Fibroblast of upper back skin (primary cell): Measurements from ENCODE around the gene RTEL1.
A peak's percentile ranks its signal among the peaks of the same experiment; 100 is the strongest.
"Not testable (repeated sequence)": the region's sequence is repeated elsewhere in the genome, so short reads cannot be mapped to it uniquely, and the experiment has no call there.

Source experiments
- DNase-seq: peaks from one replicate; pipeline ENCODE4 v3.0.0-alpha.2; 2013

RTEL1 gene

DNA sequence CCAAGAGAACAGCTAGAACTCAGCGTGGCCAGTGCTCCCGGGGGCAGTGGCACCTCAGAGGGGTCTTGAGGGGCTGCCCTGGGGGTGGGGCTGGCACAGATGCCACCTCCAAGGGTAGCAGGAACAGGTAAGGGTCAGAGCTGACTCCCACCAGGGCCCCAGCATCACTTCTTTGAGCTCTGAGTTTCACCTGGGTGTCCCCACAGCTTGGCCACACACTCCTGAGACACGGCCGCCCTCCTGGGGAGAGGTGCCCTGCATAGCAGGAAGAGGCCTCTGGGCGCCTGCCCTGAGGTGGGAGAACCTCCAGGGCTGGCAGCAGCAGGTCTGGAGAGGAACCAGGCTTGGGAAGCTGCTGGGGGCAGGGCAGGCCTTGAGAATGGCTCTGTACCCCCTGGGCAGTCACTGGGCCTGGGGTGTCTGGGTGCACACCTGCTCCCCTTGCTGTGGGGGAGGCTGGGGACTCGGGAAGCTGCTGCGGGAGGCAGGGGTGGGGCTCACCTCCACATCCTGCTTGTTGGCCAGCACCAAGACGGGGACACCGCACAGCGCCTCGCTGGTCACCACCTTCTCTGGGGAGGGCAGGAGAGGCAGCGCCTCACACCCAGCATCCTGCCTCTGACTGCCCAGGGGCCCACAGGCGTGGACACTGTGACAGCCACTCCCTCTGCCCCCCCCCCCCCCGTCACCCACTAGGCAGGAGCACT is 43.4 kb downstream of the RTEL1 start:
- no peak for DNase-seq

DNA sequence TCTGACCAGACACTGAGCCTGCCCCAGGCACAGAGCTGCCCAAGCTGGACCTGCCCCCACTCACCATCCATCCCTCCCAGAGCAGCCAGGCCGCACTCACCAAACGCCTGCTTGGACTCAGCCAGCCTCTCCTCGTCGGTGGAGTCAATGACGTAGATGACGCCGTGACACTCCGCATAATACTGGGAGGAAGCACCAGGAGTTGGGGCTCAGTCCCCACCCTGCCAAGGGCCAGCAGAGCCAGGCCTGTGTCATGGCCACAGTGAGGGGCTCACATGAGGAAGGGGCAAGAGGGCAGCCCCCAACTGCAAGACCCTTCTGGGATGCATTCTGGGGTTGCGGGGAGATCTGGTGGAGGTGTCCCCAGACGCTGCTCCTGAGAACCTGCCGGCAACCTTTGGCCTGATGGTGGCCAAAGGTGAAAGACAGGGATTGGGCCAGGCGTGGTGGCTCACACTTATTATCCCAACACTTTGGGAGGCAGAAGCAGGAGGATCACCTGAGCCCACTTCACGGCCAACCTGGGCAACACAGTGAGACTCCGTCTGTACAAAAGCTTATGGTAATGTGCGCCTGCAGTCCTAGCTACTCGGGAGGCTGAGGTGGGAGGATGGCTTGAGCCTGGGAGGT is 44.0 kb downstream of the RTEL1 start:
- DNase-seq = no peak

DNA sequence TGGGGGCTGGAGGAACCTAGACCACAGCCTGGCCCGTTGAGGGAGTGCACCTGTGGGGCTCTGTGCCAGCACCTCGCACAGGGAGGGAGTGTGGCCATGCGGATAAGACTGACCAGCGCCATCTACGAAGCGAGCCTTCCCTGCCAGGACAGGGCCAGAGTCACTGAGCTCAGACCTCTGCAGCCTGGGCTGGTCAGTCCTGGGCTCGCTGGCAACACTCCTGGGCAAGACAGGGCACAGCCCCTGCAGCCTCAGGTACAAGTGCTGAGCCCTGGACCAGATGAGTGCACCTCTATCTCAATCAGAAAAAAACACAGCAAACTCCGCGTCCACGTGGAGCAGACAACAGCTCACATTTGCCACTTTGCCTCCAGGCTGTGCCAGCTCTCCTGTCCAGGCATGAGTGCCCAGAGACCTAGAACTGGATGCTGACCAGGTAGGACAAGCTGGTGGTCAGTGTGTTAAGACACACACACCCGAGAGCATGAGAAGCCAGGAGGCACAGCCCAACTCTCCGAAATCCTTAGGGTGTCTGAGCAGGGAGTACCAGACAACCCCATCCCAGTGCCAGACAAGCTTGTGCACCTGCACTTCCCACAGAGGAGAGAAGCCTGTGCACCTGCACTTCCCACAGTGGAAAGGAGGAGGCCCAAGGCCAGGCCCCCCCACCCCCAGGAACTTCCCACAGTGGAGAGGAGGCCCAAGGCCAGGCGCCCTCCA is 44.8 kb downstream of the RTEL1 start:
- DNase-seq = no peak

DNA sequence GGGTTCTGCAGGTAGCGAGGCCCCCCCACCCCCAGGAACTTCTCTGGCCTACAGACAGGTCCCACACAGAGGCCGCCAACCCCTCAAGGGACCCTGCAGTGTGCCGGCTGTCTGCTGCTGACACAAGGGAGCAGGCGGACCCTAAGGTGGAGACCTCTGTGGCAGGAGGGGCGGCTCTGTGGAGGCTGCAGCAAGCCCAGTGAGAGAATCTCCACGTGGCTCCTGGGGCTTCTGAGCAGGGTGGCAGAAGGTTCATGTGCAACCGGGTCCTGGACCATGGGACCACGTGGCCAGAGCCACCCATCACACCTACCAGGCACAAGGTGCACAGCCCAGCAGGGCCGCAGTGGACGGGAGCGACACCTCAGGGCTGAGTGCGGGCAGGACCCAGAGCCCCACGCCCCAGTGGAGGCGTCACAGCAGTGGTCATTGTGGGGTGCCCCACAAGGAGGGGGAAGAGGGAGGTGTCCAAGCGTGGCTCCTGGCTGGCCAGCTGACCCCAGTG is 45.4 kb downstream of the RTEL1 start:
- no peak for DNase-seq

DNA sequence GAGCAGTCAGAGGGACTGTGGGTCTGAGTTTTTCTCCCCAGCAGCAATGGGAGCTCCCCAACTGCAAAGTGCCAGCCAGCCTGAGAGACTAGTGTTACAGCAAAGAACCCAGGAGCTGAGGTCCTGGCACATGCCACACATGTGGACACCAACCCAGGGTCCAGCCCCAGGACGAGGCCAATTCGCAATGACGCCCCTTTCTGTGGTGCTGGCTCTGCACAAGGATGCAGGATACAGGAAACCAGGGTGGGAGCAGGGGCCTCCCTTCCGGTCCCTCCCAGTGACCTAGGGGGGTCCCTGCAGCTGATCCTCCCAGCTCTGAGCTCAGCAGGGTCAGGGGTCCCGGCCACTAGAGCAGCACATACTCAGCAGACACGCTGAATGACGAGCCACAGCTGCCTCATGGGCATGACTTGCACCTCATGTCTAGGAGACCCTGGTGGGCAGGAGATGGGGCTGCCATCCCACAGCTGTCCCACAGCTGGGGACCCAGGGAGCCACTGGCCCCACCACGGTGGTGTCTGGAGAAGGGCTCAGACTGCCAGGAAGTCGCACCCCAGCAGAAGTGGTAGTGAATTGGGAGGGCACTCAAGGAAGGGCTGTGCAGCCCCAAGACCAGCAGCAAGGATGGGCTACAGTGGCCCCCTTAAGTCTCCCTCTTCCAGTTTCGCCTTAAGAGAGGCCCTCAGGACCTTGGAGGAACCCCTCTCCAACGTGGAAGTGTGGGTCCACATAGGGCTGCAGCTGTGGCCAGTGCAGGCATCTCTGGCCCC is 46.0 kb downstream of the RTEL1 start:
- DNase-seq = no peak

DNA sequence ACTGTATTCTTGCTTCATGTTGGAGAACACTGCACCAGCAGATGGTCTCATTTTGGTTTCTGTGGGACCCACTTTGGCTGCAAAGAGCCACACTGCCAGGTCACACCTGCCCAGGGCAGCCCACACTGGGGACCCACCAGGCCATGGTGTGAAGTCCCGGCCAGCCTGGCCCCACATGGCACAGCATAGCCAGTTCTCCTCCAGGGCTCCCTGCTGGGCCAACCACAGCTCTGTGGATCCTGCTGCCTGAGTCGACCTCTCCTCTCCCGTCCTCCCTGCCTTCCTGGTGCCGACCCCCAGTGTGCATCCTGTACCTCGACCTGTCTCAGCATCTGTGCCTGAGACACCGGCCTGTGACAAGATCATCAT is 46.6 kb downstream of the RTEL1 start:
- DNase-seq = no peak

DNA sequence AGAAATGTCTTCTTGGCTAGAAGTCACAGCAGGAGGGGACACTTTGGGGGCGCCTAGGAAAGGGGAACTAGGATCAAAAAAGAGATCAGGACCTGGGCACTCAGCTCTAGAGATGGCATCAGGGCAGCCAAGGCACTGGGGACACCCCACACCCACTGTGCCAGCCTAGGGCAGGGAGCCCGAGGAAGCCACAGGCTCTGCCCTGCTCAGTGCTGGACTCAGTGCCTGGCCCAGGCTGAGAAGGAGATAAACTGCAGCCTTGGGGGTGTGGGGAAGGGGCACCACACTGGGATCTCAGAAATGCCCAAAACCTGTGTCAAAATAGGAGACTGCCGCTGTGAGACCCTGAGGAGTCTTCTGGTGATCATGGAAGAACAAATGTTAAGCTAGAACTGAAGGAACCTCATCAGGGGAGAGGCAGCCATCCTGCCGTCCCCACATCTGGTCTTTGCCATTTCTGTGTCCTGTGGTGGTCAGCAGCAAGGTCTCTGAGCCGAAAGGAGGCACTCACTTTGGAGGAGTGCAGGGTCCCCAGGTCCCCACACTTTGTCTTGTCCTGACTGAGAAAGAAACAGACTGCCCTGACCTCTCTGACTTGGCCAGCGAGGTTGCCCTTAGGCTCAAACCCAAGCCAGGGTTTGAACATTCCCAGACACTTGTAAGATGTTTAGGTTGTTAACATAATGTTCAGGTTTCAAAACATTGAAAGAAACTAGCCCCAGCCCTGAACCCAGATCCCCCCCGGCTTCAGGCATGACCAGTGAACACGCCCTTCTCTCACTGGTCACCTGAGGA is 47.3 kb downstream of the RTEL1 start:
- DNase-seq = no peak

DNA sequence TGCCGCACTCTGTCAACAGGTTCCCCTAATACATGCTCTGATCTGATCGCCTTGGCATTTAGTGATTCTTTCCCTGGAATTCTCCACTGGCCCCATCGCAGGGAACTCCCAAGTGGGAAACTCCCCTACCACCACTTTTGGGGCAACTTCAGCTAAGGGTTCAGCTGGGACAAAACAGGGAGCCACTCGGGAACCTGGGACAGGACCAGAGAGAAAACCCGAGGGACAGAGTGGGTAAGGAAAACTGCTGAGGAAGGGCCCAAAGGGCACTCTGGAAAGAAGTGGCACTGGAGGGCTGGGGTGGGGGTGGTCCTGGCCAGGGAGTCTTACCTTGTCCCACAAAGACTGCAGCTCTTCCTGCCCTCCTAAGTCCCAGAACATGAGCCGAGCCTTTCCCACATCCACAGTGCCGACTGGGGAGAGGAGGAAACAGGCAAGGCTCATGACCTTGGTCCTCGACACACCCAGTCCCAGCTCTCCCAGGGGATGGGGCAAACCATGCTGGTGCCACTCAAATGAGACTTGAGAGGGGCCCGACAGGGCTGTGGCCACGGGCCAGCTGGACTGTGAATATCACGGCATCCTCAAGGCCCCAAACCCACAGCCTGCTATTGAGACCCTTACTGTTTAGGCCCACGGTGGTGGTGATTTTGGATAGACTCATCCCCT is 48.0 kb downstream of the RTEL1 start:
- no peak for DNase-seq

DNA sequence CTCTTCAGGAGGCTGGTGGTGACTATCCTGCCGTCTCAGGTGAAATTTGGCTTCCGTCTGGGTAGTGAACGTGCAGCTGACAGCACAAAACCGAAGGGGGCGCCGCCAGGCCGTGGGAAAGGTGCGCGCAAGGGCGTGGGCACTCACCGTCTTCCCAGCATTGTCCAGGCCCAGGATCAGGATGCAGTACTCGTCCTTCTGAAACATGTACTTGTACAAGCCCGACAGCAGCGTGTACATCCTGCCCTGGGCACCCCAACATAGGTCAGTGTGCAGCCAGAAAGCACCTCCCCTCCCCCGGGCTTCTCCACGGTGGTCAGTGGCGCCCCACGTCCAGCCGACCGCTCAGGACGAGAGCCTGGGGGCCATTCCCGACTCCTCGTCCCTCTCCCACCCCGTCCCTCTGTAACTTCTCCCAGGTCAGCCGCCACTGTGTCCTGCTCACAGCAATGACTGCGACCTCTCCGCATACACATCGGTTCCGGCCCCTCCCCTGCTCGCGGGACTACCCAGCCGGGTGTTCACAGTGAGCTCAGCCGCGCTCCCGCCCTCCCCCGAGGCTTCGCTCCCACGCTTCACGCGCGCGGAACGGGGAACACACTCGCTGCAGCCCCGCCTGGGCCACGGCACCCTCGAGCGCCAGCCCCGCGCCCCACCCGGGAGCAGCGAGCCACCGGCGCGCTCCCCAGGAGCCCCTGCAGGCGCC is 48.9 kb downstream of the RTEL1 start:
- DNase-seq = no peak

DNA sequence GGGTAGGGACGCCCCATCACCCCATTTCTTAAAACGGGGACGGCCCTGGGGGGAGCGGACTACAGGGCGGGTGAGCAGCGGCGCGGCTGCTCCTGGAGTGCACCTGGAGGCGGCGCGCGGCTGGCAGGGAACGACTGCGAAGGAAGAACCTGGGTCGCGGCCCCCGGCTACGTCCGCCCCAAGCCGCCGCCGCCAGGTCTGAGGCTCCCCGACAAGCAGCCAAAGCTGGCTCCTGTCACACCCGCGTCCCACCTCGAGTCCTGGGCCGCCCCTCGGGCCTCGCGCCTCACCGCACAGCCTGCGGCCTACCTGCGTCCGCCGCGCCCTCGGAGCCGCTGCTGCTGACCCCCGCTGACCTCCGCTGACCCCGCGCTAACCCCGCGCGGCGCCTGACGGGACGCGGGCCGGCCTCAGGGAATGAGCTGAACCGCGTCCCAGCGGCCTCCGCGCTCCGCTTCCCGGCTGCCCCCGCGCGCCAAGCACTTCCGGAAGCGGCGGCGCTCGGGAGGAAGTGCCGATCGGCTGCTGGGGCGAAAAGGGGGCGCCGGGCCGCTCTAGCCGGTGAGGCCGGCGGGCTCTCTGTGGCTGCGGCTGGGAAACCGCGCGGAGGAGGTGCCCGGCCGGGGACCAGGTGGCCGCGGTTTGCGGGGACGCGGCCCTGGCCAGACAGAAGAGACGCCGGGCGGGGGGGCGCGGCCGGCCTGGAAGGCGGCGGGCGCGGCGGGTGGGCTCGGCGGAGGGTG is 49.6 kb downstream of the RTEL1 start, which contains the start of the genes ARFRP1 and ZGPAT:
ARFRP1 (minus strand) TSS at position 419 of the 743 bp plus-strand sequence. CDS start 885 bp downstream, outside the sequence.
ZGPAT (plus strand) TSS at position 482 of the 743 bp plus-strand sequence. CDS start 542 bp downstream, outside the sequence.
- peak; percentile 71 for DNase-seq

DNA sequence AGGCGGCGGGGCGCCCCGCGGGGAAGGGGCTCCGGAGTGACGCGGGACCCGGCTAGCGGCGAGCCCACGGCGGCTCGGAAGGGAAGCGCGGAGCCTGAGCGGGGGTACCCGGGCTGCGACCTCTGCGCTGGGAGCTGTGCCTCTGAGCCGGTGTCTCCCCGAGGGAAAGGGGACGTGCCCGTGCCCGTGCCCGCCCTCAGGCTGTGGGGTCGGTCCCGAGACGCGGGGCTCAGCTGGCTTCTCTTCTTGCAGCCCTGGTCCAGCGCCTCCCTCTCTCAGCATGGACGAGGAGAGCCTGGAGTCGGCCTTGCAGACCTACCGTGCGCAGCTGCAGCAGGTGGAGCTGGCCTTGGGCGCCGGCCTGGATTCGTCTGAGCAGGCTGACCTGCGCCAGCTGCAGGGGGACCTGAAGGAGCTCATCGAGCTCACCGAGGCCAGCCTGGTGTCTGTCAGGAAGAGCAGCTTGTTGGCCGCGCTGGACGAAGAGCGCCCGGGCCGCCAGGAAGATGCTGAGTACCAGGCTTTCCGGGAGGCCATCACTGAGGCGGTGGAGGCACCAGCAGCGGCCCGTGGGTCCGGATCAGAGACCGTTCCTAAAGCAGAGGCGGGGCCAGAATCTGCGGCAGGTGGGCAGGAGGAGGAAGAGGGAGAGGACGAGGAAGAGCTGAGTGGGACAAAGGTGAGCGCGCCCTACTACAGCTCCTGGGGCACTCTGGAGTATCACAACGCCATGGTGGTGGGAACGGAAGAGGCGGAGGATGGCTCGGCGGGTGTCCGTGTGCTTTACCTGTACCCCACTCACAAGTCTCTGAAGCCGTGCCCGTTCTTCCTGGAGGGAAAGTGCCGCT is 50.4 kb downstream of the RTEL1 start:
- DNase-seq = no peak

DNA sequence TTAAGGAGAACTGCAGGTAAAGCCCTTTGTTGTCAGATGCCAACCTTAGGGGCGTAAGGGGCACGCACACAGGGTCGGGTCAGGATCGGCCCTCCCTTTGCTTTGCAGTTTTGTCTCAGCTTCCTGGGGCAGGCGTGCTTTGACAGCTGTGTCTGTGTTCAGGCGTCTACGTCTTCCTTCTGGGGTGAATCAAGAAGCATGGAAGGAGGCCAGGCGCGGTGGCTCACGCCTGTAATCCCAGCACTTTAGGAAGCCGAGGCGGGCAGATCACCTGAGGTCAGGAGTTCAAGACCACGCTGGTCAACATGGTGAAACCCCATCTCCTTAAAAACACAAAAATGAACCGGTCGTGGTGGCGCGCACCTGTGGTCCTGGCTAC is 51.0 kb downstream of the RTEL1 start:
- no peak for DNase-seq

DNA sequence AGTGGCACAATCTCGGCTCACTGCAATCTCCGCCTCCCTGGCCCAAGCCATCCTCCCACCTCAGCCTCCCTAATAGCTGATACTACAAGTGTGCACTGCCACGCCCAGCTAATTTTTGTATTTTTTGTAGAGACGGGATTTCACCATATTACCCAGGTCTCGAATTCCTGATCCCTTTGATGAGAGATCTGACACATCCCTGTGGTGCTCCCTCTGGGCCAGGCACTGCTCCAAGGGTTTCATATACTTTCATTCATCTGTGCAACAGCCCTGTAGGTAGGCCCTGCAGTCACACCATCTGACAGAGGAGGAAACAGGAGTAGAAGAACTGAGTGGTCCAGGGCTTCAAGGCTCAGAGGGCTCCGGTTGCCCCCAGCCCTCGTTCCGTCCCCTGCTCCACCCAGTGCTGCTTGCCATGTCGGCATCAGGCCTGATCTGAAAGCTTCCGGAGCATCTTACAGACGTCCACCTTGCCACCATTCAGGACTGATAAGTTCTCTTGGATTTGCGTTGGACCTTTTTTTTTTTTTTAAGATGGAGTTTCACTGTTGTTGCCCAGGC is 53.1 kb downstream of the RTEL1 start:
- DNase-seq = no peak

DNA sequence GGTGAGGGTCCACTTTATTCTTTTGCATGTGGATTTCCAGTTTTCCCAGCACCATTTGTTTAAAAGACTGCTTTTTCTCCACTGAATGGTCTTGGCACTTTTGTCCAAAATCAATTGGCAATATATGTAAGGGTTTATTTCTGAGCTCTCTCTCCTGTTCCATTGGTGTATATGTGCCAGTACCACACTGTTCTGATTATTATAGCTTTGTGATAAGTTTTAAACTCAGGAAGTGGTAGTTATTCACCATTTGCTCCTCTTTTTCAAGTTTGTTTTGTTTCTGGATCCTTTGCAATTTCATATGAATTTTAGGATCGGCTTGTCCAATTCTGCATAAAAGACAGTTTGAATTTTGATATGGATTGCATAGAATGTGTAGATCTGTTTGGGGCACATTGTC is 54.1 kb downstream of the RTEL1 start:
- no peak for DNase-seq

DNA sequence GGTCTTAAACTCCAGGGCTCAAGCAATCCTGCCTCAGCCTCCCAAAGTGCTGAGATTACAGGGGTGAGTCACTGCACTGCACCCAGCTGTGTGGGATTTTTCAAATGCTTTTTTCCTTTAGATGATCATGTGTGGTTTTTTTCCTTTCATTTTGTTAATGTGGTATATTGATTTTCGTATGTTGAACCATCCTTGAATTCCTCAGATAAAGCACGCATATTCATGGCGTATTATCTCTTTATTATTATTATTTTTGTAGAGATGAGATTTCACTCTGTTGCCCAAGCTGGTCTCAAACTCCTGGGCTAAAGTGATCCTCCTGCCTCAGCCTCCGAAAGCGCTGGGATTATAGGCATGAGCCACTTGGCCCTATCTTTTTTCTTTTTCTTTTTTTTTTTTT is 56.7 kb downstream of the RTEL1 start:
- no peak for DNase-seq

DNA sequence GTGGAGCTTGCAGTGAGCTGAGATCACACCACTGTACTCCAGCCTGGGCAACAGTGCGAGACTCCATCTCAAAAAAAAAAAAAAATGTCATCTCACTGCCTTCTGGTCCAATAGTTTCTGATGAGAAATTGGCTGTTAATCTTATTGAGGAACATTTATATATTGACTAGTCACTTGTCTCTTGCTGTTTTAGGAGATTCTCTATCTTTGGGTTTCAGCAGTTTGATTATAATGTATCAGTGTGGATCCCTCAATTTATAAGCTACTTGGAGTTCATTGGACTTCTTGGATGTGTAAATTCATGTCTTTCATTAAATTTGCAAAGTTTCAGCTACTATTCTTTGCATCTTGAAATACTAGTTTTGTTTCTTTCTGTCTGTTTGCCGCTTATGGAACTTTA is 60.9 kb downstream of the RTEL1 start:
- DNase-seq = no peak

DNA sequence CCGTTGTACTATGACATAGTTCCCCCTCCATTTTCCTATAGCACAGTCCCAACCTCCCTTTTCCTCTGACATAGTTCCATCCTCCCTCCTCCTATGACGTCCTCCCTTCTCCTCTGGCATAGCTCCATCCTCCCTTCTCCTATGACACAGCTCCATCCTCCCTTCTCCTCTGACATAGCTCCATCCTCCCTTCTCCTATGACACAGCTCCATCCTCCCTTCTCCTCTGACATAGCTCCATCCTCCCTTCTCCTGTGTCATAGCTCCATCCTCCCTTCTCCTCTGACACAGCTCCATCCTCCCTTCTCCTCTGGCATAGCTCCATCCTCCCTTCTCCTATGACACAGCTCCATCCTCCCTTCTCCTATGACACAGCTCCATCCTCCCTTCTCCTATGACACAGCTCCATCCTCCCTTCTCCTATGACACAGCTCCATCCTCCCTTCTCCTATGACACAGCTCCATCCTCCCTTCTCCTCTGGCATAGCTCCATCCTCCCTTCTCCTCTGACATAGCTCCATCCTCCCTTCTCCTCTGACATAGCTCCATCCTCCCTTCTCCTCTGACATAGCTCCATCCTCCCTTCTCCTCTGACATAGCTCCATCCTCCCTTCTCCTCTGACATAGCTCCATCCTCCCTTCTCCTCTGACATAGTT is 65.0 kb downstream of the RTEL1 start:
- not testable (repeated sequence) for DNase-seq

DNA sequence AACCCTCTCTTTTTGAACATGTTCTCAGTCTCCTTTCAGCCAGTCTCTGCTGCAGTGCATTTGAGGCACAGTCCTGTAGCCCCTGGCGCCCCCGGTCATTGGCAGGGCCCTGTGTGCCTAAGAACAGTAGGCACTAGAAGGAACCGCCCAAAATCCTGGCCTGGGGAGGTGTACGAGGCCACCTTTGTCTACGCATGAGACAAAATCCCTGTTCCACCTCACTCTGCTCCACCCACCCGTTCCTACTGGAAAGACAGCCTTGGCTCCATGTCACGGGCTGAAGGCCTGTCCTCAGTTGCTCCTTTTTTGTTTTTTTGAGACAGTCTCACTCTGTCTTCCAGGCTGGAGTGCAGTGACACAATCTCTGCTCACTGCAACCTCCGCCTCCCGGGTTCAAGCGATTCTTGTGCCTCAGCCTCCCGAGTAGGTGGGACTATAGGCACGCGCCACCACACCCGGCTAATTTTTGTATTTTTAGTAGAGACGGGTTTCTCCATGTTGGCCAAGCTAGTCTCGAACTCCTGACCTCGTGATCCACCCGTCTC is 72.1 kb downstream of the RTEL1 start:
- DNase-seq = not testable (repeated sequence)
